Uterus (tissue), 2 donors: ENCODE data around the gene USP17L17.
"Not testable (repeated sequence)": the region's sequence is repeated elsewhere in the genome, so short reads cannot be mapped to it uniquely, and the experiment has no call there.

Experiments
- POLR2A ChIP-seq, 2 donors: fragments of 450-650 bp; IDR thresholded peaks; one replicate each; pipeline ENCODE4 v1.6.1; 2016; ENCODE audit warnings: antibody characterized with exemption in 2 of 2, mild to moderate bottlenecking in 1 of 2, moderate library complexity in 1 of 2
- TF ChIP-seq, protein P1 (sequence below), 4 experiments: fragments of 200-600 bp in 2 of 4; fragments of 450-650 bp in 2 of 4; sonication (generic) in 2 of 4; IDR thresholded peaks; one replicate each; pipeline ENCODE4 v1.5.1; 2016 to 2019; ENCODE audit warnings: antibody characterized with exemption in 4 of 4, mild to moderate bottlenecking in 2 of 4, moderate library complexity in 1 of 4

DNA sequence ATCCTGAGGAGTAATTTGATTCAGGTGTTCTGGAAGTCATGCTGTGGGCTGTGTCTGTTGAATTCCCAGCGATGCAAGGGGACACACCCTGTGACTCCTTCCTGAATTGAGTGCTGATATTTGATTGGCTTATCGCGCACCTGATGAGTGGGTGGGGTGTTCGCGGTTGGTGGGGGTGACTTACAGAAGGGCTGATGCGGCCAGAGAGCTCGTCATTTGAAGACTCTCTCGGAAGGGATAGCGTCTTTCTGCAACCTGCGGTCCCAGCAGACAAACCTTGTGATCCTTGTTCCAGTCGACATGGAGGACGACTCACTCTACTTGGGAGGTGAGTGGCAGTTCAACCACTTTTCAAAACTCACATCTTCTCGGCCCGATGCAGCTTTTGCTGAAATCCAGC, at the start of gene USP17L17:
- TF ChIP-seq, protein P1, sequence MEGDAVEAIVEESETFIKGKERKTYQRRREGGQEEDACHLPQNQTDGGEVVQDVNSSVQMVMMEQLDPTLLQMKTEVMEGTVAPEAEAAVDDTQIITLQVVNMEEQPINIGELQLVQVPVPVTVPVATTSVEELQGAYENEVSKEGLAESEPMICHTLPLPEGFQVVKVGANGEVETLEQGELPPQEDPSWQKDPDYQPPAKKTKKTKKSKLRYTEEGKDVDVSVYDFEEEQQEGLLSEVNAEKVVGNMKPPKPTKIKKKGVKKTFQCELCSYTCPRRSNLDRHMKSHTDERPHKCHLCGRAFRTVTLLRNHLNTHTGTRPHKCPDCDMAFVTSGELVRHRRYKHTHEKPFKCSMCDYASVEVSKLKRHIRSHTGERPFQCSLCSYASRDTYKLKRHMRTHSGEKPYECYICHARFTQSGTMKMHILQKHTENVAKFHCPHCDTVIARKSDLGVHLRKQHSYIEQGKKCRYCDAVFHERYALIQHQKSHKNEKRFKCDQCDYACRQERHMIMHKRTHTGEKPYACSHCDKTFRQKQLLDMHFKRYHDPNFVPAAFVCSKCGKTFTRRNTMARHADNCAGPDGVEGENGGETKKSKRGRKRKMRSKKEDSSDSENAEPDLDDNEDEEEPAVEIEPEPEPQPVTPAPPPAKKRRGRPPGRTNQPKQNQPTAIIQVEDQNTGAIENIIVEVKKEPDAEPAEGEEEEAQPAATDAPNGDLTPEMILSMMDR (IDR thresholded peaks at IDR 0.05), result not testable (repeated sequence)
- TF ChIP-seq POLR2A (IDR thresholded peaks at IDR 0.05), result not testable (repeated sequence)
